Activated CD8-positive, alpha-beta T cell treated with anti-CD3 and anti-CD28 coated beads, Interleukin-2, amount 10 ng/mL, durations not matched to agents 7 days and 5 days (primary cell): Measurements from ENCODE around the gene SIX3. TPM values are rescaled to one million over a fixed set of nuclear protein-coding genes. Genes with fewer than 3 reads are reported as not detected.

ENCODE experiments used
- ATAC-seq: fragments of 150-1000 bp; cut with Tn5 transposase; one replicate; pipeline ENCODE4 v1.10.0; 2021; ENCODE audit warnings: moderate library complexity
- CTCF ChIA-PET: fragments of 350-600 bp; sonication (Branson Sonifier 250); formaldehyde crosslinking; loops from one replicate; lab custom pipeline; 2021; ENCODE audit warnings: antibody characterized with exemption; lab: Charles Lee
- POLR2A ChIA-PET: fragments of 350-600 bp; sonication (Branson Sonifier 250); formaldehyde crosslinking; loops from one replicate; lab custom pipeline; 2021; ENCODE audit warnings: antibody characterized with exemption; lab: Charles Lee
- DNase-seq: peaks from one replicate; pipeline ENCODE4 v3.0.0-alpha.2; 2020
- H3K27ac Mint-ChIP-seq: one replicate; pipeline ENCODE4 v1.8.0; 2021; ENCODE audit warnings: mild to moderate bottlenecking, mixed read lengths
- H3K27me3 Mint-ChIP-seq: one replicate; pipeline ENCODE4 v1.8.0; 2021; ENCODE audit warnings: low read depth, mixed read lengths
- H3K36me3 Mint-ChIP-seq: one replicate; pipeline ENCODE4 v1.8.0; 2021; ENCODE audit warnings: low read depth, mixed read lengths
- H3K4me1 Mint-ChIP-seq: one replicate; pipeline ENCODE4 v1.8.0; 2021; ENCODE audit warnings: low read depth, mixed read lengths
- H3K4me3 Mint-ChIP-seq: one replicate; pipeline ENCODE4 v1.8.0; 2021; ENCODE audit warnings: mild to moderate bottlenecking, mixed read lengths
- H3K9me3 Mint-ChIP-seq: one replicate; pipeline ENCODE4 v1.8.0; 2022; ENCODE audit warnings: mixed read lengths; ENCODE audit not compliant: insufficient read depth
- total RNA-seq, 2 experiments: library from RNA; stranded (reverse); gene quantifications; one replicate each; pipeline ENCODE4 v1.2.3, GENCODE V29; 2021

SIX3 gene
- total RNA-seq, 2 experiments from 2014 or later: 0.10 TPM; not detected in 1

DNA sequence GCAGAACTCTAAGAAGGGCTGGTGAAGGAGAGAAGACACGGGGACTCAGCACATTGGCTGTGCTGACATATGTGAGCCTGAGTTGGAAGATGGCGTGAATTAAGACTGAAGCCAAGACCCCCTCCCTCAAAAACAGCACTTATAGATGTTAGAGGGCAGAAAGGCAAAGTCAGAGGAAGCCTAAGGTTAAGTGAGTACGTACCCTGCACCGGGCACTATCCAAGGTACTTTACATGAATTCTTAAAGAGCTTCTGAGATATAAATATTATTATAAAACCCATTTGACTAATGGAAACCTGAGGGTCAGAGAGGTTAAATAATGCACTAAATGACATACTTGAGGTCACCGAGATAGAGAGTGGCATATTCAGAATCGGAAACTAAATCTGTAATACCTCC lies 25.6 kb downstream of the SIX3 start:
- no peak for ATAC-seq
- no peaks in the 10 kb centered on the region for H3K27me3 Mint-ChIP-seq
- H3K36me3 Mint-ChIP-seq: no peaks in the 10 kb centered on the region
- no peaks in the 10 kb centered on the region for H3K4me1 Mint-ChIP-seq
- no peak for DNase-seq
- ChIA-PET POLR2A (no interaction called here), CTCF (no interaction called here)
- no peaks in the 10 kb centered on the region for H3K9me3 Mint-ChIP-seq
- H3K4me3 Mint-ChIP-seq: no peak overlapping the region
- H3K27ac Mint-ChIP-seq: no peak overlapping the region

DNA sequence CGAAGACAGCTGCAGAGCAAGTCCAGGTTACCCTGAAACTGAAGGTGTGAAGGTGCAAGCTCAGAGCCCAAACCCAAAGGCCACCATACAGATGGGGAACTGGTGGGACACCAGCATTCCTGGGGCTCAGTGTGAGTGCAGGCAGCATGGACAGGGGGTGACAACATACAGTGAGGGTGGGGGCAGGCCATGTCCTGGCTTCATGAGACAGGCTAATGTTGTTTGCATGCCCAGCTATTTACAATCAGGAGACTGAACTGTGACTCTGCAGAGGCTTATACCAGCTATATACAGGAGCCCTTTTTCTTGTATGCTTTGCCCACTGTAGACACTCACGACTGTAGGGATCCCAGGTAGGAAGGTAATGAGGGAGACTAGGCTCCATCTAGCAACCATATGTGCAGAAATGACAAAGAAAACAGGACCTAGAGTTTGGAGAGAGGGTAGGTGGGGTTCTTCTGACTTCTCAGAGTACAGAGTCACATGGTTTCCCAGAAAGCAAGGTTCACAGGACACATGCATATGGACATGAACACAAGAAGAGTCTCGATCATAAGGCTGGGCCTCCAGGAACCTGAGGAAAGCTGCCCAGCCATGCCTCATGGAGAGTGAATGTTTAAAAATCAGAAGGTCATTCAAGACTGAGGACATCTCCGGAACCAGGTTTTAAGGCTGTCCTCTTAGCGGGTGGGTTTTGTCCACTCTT lies 26.4 kb downstream of the SIX3 start:
- H3K27me3 Mint-ChIP-seq: no peaks in the 10 kb centered on the region
- no peaks in the 10 kb centered on the region for H3K9me3 Mint-ChIP-seq
- no peak overlapping the region for H3K27ac Mint-ChIP-seq
- ATAC-seq (no peak), DNase-seq (no peak)
- POLR2A ChIA-PET: no interaction called here
- H3K36me3 Mint-ChIP-seq: no peaks in the 10 kb centered on the region
- H3K4me1 Mint-ChIP-seq: no peaks in the 10 kb centered on the region
- H3K4me3 Mint-ChIP-seq: no peak overlapping the region
- CTCF ChIA-PET: no interaction called here

DNA sequence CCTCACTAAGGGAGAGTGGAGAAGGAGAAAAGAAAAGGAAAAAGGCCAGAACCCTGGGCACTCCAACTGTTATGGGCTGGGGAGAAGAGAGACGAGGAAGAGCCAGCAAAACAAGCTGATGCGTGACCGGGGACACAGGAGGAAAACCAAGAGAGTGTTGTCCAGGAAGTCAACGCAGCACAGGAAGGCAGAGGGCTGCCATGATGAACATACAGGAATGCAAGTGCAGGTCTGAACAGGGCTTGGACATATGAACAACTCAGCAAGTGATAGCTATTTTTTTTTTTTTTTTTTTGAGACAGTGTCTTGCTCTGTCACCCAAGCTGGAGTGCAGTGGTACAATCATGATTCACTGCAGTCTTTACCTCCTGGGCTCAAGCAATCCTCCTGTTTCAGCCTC lies 28.4 kb downstream of the SIX3 start:
- Mint-ChIP-seq H3K27ac (no peak overlapping the region), H3K27me3 (no peaks in the 10 kb centered on the region), H3K9me3 (no peaks in the 10 kb centered on the region), H3K4me3 (no peak overlapping the region), H3K36me3 (no peaks in the 10 kb centered on the region), H3K4me1 (no peaks in the 10 kb centered on the region)
- POLR2A ChIA-PET: interaction anchor here (0.6 kb wide), 1 partner anchor 23 kb away, joined by 3 read pairs; no protein-coding TSS in a partner anchor
- ATAC-seq (no peak), DNase-seq (no peak)
- CTCF ChIA-PET: interaction anchor here (2.2 kb wide), 1 partner anchor 12 kb away, joined by 9 read pairs; no protein-coding TSS in a partner anchor

DNA sequence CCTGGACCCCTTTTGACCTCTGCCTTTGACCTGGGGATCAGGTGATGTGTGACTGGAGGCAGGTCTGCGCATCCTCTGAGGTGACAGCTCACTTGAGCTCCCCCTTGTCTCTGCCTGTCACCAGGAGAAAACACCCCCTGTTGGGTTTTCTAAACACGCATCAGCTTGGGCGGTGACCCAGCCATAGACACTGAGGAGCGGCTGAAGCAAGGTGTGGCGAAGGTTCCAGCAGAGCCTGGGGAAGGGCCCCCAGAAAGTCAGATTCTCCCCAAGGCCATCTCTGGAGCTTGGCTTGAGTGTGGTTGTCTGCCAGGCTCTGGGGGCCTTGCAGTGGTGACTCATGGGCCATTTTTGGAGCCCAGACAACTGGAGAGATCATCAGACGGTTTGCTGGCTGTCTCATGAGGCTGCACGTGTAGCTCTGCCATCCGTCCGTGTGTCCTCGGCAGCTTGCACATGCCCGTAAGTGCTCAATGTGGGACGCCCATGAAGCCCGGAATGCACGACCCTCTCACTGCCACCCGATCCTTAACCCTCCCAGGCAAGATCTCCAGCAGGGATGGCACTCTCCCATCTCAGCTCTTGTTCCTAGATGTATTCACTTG lies 29.4 kb downstream of the SIX3 start:
- ATAC-seq: no peak
- no peak overlapping the region for H3K27ac Mint-ChIP-seq
- H3K9me3 Mint-ChIP-seq: no peaks in the 10 kb centered on the region
- ChIA-PET POLR2A (no interaction called here), CTCF (interaction anchor here (1.2 to 2.2 kb wide), 2 partner anchors 11 to 14 kb away, joined by 3 to 9 read pairs; no protein-coding TSS in a partner anchor)
- no peak overlapping the region for H3K4me3 Mint-ChIP-seq
- DNase-seq: no peak
- no peaks in the 10 kb centered on the region for H3K36me3 Mint-ChIP-seq
- no peaks in the 10 kb centered on the region for H3K27me3 Mint-ChIP-seq
- H3K4me1 Mint-ChIP-seq: no peaks in the 10 kb centered on the region

DNA sequence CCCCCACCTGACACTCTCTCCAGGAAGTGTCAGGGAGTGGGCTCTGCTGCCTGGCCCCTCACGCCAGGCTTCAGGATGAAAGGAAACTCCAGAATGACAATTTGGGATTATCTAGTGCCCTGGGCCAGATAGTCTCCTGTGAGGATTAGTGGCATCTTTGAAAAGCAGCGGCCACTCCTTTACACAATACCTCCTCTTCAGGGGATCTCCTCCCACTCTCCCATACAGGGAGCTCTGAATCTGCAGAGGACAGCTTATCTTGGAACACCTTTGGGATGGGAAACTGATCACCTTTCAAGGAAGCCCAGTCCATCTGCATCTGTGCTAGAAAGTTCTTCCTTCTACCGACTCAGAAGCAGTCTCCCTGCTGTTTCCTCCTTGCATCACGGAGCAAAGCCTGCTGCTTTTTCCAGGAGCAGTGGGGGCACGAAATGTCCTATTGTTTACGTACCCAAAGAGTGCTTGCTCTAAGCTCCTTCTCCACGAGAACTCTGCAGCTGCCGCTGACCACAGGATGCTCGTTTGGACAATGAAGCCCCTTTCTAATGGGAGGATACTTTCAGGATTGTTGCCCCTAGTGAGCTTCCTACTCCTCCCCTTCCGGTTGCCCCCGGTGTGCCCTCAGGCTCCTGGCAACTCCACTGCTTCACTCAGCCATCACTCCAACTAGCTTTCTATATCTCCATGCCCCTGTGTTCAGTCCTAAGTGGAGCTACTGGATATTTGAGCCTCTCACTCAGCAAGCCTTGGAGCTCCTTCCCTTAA lies 31.5 kb downstream of the SIX3 start:
- no peaks in the 10 kb centered on the region for H3K36me3 Mint-ChIP-seq
- no peak overlapping the region for H3K4me3 Mint-ChIP-seq
- ChIA-PET POLR2A (no interaction called here), CTCF (interaction anchor here (1.8 kb wide), 2 partner anchors 9 to 17 kb away, joined by 6 to 11 read pairs; no protein-coding TSS in a partner anchor)
- ATAC-seq: no peak
- peaks cover 4% of the 10 kb centered on the region for H3K27me3 Mint-ChIP-seq
- H3K9me3 Mint-ChIP-seq: no peaks in the 10 kb centered on the region
- no peaks in the 10 kb centered on the region for H3K4me1 Mint-ChIP-seq
- H3K27ac Mint-ChIP-seq: no peak overlapping the region
- DNase-seq: no peak

DNA sequence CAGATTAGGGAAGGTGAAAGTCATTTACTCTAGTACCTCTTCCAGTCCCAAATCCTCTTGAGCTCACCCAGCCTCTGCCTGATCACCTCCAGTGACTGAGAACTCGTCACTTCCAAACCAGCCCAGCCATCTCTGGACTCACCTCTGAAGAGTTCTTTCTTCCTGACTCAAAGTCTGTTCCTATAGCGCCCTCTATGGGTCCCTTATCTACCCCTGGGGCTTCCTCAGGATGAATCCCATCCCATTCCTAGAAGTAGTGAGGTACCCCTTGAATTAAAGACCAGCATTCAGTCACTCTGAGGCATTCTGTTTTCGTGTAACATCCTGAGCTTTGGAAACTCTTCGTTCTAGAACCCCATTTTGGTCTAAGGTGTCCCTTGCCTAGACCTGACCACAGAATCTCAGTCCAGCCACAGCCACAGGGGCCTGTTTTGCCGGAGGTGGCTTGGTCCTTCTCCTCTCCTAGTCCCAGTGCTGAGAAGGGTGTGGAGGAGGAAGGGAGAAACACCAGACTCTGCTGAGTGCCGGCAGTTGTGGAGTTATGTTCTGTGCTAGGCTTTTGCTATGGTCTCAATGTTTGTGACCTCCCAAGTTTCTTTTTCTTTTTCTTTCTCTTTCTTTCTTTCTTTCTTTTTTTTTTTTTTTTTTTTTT lies 32.7 kb downstream of the SIX3 start:
- DNase-seq (no peak), ATAC-seq (no peak)
- CTCF ChIA-PET: interaction anchor here (1.8 kb wide), 1 partner anchor 19 kb away, joined by 6 read pairs; no protein-coding TSS in a partner anchor
- peaks cover 6% of the 10 kb centered on the region for H3K27me3 Mint-ChIP-seq
- no peak overlapping the region for H3K4me3 Mint-ChIP-seq
- no peak overlapping the region for H3K27ac Mint-ChIP-seq
- H3K9me3 Mint-ChIP-seq: no peaks in the 10 kb centered on the region
- POLR2A ChIA-PET: no interaction called here
- H3K4me1 Mint-ChIP-seq: no peaks in the 10 kb centered on the region
- H3K36me3 Mint-ChIP-seq: no peaks in the 10 kb centered on the region

DNA sequence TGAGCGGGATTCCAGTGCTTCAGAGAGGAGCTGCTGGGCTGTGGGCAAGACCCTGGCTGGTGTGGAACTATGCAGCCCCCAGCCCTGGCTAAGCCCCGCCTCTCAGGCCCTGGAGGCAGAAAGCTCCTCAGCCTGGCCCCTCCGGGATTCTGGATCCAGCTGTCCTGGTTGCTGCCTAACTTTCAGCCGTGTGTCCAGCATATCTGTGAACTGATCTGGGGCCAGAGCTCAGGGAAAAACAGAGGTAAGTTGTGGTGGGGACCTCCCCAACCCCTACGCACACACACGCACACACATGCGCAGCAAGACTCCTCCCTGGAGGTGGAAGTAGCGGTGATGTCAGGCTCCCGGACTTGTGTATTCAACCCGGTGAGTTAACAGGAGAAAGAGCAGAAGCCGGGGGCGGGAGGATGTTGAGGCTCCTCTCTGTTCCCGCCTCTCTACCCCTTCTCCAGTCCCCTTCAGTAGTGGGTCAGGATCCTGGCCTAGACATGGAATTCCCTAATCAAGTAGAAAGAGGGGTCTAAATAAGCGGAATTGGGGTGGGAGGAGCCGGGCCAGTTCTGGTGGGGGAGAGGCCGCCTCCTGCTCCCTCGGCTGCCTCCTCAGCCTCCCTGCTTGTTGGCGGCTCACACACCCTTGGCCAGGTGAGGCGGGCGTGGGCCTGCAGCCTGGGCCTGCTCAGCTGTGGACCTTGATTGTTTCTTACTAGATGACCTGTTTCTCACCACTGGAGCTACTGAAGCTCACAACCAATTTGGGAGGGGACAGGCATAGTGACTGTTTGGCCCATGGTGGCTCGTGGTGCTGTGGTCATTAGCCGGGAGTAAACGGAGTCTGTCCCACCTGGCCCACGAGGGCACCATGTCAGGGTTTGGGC lies 34.3 kb downstream of the SIX3 start:
- ATAC-seq (no peak), DNase-seq (no peak)
- H3K4me3 Mint-ChIP-seq: no peak overlapping the region
- no peaks in the 10 kb centered on the region for H3K4me1 Mint-ChIP-seq
- ChIA-PET CTCF (interaction anchor here (0.8 to 1.1 kb wide), 2 partner anchors 20 to 518 kb away, joined by 3 to 4 read pairs; no protein-coding TSS in a partner anchor), POLR2A (no interaction called here)
- H3K9me3 Mint-ChIP-seq: no peaks in the 10 kb centered on the region
- H3K27me3 Mint-ChIP-seq: peaks cover 6% of the 10 kb centered on the region
- no peak overlapping the region for H3K27ac Mint-ChIP-seq
- H3K36me3 Mint-ChIP-seq: no peaks in the 10 kb centered on the region

DNA sequence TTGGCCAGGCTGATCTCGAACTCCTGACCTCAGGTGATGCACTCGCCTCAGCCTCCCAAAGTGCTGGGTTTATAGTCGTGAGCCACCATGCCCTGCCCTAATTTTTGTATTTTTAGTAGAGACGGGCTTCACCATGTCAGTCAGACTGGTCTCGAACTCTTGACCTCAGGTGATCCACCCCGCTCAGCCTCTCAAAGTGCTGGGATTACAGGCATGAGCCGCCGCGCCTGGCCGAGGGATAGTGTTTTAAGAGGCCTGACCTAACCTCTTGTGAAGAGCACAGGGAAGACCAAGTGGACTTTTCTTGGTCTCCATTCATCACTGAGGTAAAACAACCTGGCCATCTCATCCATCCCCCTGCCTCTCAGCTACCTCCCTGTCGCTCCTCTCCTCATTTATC lies 38.1 kb downstream of the SIX3 start:
- DNase-seq (no peak), ATAC-seq (no peak)
- no peak overlapping the region for H3K27ac Mint-ChIP-seq
- H3K27me3 Mint-ChIP-seq: peaks cover 9% of the 10 kb centered on the region
- H3K4me3 Mint-ChIP-seq: no peak overlapping the region
- CTCF ChIA-PET: interaction anchor here (5.6 kb wide), 1 partner anchor 514 kb away, joined by 56 read pairs; no protein-coding TSS in a partner anchor
- no peaks in the 10 kb centered on the region for H3K36me3 Mint-ChIP-seq
- H3K9me3 Mint-ChIP-seq: no peaks in the 10 kb centered on the region
- POLR2A ChIA-PET: no interaction called here
- H3K4me1 Mint-ChIP-seq: no peaks in the 10 kb centered on the region

DNA sequence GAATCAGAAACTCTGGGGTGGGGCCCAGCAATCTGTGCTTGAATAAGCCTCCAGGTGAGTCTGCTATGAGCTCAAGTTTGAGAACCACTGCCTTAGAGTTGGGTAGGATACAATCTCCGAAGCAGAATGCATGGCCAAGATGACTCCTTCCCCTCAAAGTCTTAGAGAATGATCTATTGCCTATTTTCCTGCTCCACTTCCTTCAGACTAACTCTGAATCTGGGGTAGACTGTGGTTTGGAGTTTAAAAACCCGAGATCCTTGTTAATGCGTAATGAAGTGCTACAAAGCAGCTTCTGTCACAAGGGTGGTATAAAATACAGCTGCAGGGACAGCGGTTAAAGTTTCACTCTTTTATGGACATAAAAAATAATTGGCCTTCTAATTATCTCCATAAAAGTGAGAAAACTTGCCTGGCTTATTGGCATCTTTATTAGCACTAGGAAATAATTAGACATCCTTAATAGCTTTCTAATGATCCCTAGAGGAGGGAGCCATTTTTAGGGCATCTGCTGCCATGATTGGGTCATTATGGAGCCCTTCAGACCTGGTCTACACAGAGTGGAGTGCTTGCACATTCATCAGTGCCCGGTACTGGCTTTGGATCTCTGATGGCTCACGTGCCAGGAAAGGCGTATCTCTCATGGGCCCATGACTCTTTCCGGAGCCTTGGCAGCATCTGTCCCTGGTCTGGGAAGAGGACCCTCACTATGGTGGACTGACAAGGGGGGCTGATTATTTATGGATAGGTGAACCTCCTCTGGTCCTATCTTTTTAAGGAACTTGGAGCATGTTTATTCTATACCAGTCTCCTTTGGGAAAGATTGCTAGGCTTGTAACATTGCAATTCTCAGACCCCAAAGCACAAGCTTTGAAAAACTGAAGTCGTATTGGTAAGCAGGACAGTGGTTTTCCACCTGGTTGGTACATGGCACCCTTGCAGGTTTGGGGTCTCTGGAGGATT lies 39.5 kb downstream of the SIX3 start:
- Mint-ChIP-seq H3K27me3 (peaks cover 9% of the 10 kb centered on the region), H3K4me1 (no peaks in the 10 kb centered on the region), H3K4me3 (no peak overlapping the region), H3K27ac (no peak overlapping the region), H3K9me3 (no peaks in the 10 kb centered on the region), H3K36me3 (no peaks in the 10 kb centered on the region)
- CTCF ChIA-PET: interaction anchor here (0.6 to 5.6 kb wide), 25 partner anchors 8 to 630 kb away, joined by 3 to 56 read pairs (median 4); partner anchors contain the start of gene SRBD1
- DNase-seq (no peak), ATAC-seq (no peak)
- POLR2A ChIA-PET: no interaction called here

DNA sequence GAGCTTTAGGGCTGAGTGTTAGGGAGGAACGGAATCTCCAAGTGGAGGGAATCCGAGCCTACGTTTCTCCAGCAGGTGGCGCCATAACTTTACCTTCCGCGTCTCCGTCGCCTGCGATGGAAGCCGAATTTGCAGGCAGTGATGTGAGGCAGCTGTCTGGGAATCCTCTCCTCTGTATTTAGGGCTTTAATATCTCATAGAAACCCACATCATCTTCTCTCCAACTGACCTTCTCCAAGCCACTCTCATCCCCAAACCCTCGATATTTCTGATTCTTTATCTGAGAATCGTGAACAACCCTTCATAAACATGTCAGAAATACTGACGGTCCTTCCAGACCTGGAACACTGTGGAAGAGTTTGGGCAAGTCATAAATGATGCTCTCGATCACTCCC lies 40.2 kb downstream of the SIX3 start:
- H3K36me3 Mint-ChIP-seq: no peaks in the 10 kb centered on the region
- POLR2A ChIA-PET: no interaction called here
- DNase-seq (peak; percentile 76), ATAC-seq (no peak)
- no peaks in the 10 kb centered on the region for H3K4me1 Mint-ChIP-seq
- no peaks in the 10 kb centered on the region for H3K9me3 Mint-ChIP-seq
- H3K27me3 Mint-ChIP-seq: peaks cover 12% of the 10 kb centered on the region
- CTCF ChIA-PET: interaction anchor here (0.6 to 5.6 kb wide), 25 partner anchors 9 to 716 kb away, joined by 3 to 56 read pairs (median 4); partner anchors contain the start of gene SRBD1
- H3K27ac Mint-ChIP-seq: no peak overlapping the region
- no peak overlapping the region for H3K4me3 Mint-ChIP-seq
